PC-9 (cell line): ENCODE results near the gene ZNF710. TPM values are rescaled to one million over a fixed set of nuclear protein-coding genes. Genes with fewer than 3 reads are reported as not detected.

ENCODE experiments used
- BruUV-seq: library from RNA; stranded (reverse); fragments of 400-500 nt; replicated peaks from 2 replicates; lab custom pipeline; 2021; lab: Mats Ljungman, UMichigan
- CTCF ChIA-PET: fragments of 300-600 bp; sonication (Branson Sonifier 250); formaldehyde crosslinking; loops from one replicate; lab custom pipeline; 2022; ENCODE audit warnings: antibody characterized with exemption; lab: Charles Lee
- POLR2A ChIA-PET: fragments of 300-600 bp; sonication (Branson Sonifier 250); formaldehyde crosslinking; loops from one replicate; lab custom pipeline; 2022; ENCODE audit warnings: antibody characterized with exemption; ENCODE audit not compliant: unreplicated experiment; lab: Charles Lee
- DNase-seq, 2 experiments: peaks; one replicate each; pipeline versions ENCODE4 v3.0.0 to v3.0.0-alpha.2; 2015 to 2022; ENCODE audit warnings: mixed read lengths in 1 of 2
- H2AFZ ChIP-seq: fragments of 200-600 bp; sonication (generic); 2 replicates; pipeline ENCODE4 v1.8.1; 2017; ENCODE audit warnings: antibody characterized with exemption
- H3F3A ChIP-seq: fragments of 200-600 bp; sonication (generic); 2 replicates; pipeline ENCODE4 v1.8.1; 2017; ENCODE audit warnings: antibody characterized with exemption, mild to moderate bottlenecking, low read depth; ENCODE audit not compliant: insufficient read depth
- H3K27ac ChIP-seq: fragments of 200-600 bp; sonication (generic); 2 replicates; pipeline ENCODE4 v1.6.1; 2016; ENCODE audit warnings: mixed run types
- H3K27me3 ChIP-seq: fragments of 200-600 bp; sonication (generic); 2 replicates; pipeline ENCODE4 v1.6.1; 2016; ENCODE audit warnings: low read depth, mixed run types; ENCODE audit not compliant: insufficient read depth
- H3K36me3 ChIP-seq: fragments of 200-600 bp; sonication (generic); 2 replicates; pipeline ENCODE4 v1.6.1; 2016; ENCODE audit warnings: low read depth, mixed run types
- H3K4me1 ChIP-seq: fragments of 200-600 bp; sonication (generic); replicated peaks from 2 replicates; pipeline ENCODE4 v1.6.1; 2016; ENCODE audit warnings: mixed run types; ENCODE audit not compliant: insufficient read depth
- H3K4me2 ChIP-seq: fragments of 200-600 bp; sonication (generic); 2 replicates; pipeline ENCODE4 v1.6.1; 2017; ENCODE audit warnings: mixed run types
- H3K4me3 ChIP-seq: fragments of 200-600 bp; sonication (generic); 2 replicates; pipeline ENCODE4 v1.6.1; 2016; ENCODE audit warnings: mixed run types
- H3K79me2 ChIP-seq: fragments of 200-600 bp; sonication (generic); 2 replicates; pipeline ENCODE4 v1.6.1; 2017; ENCODE audit warnings: low read depth, mixed run types
- H3K9me2 ChIP-seq: fragments of 200-600 bp; sonication (generic); 2 replicates; pipeline ENCODE4 v1.8.1; 2017; ENCODE audit warnings: mild to moderate bottlenecking; ENCODE audit not compliant: insufficient read depth
- H3K9me3 ChIP-seq: fragments of 200-600 bp; sonication (generic); 2 replicates; pipeline ENCODE4 v1.8.1; 2016; ENCODE audit warnings: low read depth; ENCODE audit not compliant: insufficient read depth
- H4K20me1 ChIP-seq: fragments of 200-600 bp; sonication (generic); 2 replicates; pipeline ENCODE4 v1.8.1; 2017; ENCODE audit not compliant: insufficient read depth
- CTCF ChIP-seq: fragments of 200-600 bp; sonication (generic); conservative IDR thresholded peaks from 2 replicates; pipeline ENCODE4 v1.6.1; 2017; ENCODE audit warnings: mixed run types, antibody characterized with exemption, mild to moderate bottlenecking, moderate library complexity
- EZH2 ChIP-seq: fragments of 200-600 bp; sonication (generic); IDR thresholded peaks from 2 replicates; pipeline ENCODE4 v1.8.0; 2017; ENCODE audit warnings: antibody characterized with exemption, low read depth
- intact Hi-C: fragments of 100-400 bp; cut with micrococcal nuclease; formaldehyde crosslinking; loops from one replicate; pipeline ENCODE4 v1.10.0; 2022; ENCODE audit not compliant: unreplicated experiment
- total RNA-seq: library from RNA; stranded (reverse); gene quantifications from 2 replicates; pipeline ENCODE4 v1.2.3, GENCODE V29; 2021

The ZNF710 gene
- total RNA-seq, 1 experiment from 2014 or later = 23.4 TPM

DNA sequence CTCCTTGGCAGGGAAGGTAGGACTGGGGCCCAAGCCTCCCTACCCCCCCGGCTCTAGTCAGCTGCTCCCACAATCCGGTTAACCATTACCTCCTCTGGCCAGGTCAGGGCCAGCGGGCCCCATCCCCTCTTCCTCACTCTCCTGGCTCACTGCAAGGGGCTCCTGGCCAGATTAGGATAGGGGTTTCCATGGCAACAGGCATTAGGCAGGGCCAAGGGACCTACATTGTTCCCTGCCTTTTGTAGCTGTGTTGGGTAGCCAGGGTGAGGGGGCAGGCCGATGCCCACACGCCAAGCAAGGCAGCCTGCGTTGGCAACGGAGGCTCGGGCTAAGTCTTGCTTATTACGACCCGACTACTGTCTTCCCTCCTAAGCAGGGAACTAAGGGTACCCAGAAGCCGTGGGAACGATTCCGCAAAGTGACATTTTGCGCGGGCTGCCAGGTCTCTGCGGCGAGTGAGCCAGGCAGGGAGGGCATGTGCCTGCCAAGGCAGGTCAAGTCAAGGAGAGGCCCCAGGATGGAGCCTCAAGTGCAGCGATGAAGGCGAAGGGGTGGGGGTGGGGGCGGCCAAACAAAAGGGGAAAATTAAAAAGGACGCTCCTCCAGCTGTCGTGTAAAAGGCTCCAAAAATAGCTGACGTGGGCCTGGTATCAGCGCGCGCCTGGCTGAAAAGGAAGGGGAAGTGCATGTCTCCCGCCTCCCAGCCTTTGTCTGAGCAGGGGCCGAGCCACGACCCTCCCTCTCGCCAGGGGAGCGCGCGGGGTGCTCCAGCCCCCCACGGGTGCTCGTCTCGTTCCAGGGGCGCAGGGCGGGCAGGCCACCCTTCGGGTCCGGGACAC lies 100.2 kb downstream of the ZNF710 start:
- intact Hi-C loops = loop anchor here (5.0 kb wide), 3 partner anchors 41 to 831 kb away; partner anchors contain the start of gene HDDC3
- peaks cover 41% of the 10 kb centered on the region for H3K79me2 ChIP-seq
- H3F3A ChIP-seq = peaks cover 49% of the 10 kb centered on the region
- H3K27ac ChIP-seq = no peak overlapping the region
- BruUV-seq = TSS peak; percentile 65
- no peaks in the 10 kb centered on the region for H3K9me2 ChIP-seq
- H3K36me3 ChIP-seq = no peaks in the 10 kb centered on the region
- peaks cover 87% of the 10 kb centered on the region for H3K4me1 ChIP-seq
- peak overlapping the region; percentile 84 for H3K4me2 ChIP-seq
- peak overlapping the region; percentile 80 for H3K4me3 ChIP-seq
- H2AFZ ChIP-seq = peak overlapping the region; percentile 76
- CTCF ChIA-PET = no interaction called here
- POLR2A ChIA-PET = no interaction called here
- H3K27me3 ChIP-seq = no peaks in the 10 kb centered on the region
- H3K9me3 ChIP-seq = no peaks in the 10 kb centered on the region
- H4K20me1 ChIP-seq = peaks cover 4% of the 10 kb centered on the region; the same call in 1 of the 2 replicates
- TF ChIP-seq EZH2 (no peak), CTCF (no peak)
- no peak for DNase-seq

- no peaks in the 10 kb centered on the region for H3K36me3 ChIP-seq
- peaks cover 3% of the 10 kb centered on the region; the same call in 1 of the 2 replicates for H4K20me1 ChIP-seq
- H3K4me2 ChIP-seq = peak within 1 kb of the TSS; percentile 84
- peaks cover 48% of the 10 kb centered on the region for H3F3A ChIP-seq
- no TSS peak for BruUV-seq
- POLR2A ChIA-PET = interaction anchor here (0.5 to 0.6 kb wide), 3 partner anchors 110 to 341 kb away, joined by 3 to 4 read pairs (median 3); no protein-coding TSS in a partner anchor
- H3K4me1 ChIP-seq = peaks cover 89% of the 10 kb centered on the region
- no peak for TF ChIP-seq CTCF
- no peak for TF ChIP-seq EZH2
- CTCF ChIA-PET = interaction anchor here (0.6 kb wide), 1 partner anchor 769 kb away, joined by 6 read pairs; no protein-coding TSS in a partner anchor
- peak within 1 kb of the TSS; percentile 80 for H3K4me3 ChIP-seq
- no peaks in the 10 kb centered on the region for H3K27me3 ChIP-seq
- DNase-seq = peak; percentile 59 to 84
- intact Hi-C loops = loop anchor here (2.0 to 5.0 kb wide), 4 partner anchors 40 to 830 kb away; partner anchors contain the start of genes HDDC3 and MESP1
- peak within 1 kb of the TSS; percentile 89 for H2AFZ ChIP-seq
- H3K27ac ChIP-seq = no peak within 1 kb of the TSS
- H3K9me3 ChIP-seq = no peaks in the 10 kb centered on the region
- no peaks in the 10 kb centered on the region for H3K9me2 ChIP-seq
- peaks cover 32% of the 10 kb centered on the region for H3K79me2 ChIP-seq
These were observed 101.1 kb downstream of the ZNF710 start, which contains the start of gene IDH2 for GRCh38 chr15:90101969-90102890. Gene IDH2, minus strand, starts transcription at chr15:90102468. Its CDS starts 78 bp downstream, at chr15:90102390.
